ENCODE data around the gene PTPRF. TPM values are rescaled to one million over a fixed set of nuclear protein-coding genes. Genes with fewer than 3 reads are reported as not detected.

PTPRF gene
- total RNA-seq, 2 donors from 2014 or later, result 203 to 250 TPM

- DNase-seq, result no peak
- WGBS, 2 experiments (ENCODE audit: insufficient coverage in 1 of 2, insufficient read length in 1 of 2), result 92 to 94% methylated on average over 9 to 10 of the region's 10 CpGs
Measured at GRCh38 chr1:43671626-43672330, 141.1 kb downstream of the PTPRF start.

DNA sequence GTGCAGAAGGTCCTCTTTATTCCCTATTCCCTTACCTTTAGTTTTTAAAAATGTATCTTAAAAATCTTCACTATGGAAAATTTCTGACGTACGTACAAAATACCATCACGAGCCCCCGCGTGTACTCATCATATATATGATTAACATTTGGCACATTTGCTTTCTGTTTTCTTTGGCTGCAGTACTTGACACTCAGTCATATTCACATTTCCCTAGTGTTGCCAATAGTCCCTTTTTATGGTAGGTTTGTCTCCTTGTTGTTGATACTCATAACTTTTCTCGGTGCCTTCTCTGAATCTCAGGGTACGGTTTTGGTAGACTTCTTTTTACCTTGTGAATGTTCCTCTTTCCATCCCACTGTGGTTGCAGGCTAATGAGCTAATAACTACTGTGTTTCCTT lies 142.6 kb downstream of the PTPRF start:
- no peaks in the 10 kb centered on the region for H3K4me1 ChIP-seq (ENCODE audit: control insufficient read depth, insufficient read depth, low read length)
- no peak for DNase-seq
- no peak for TF ChIP-seq CTCF (conservative IDR thresholded peaks at IDR 0.05)
- H3K9me3 ChIP-seq (ENCODE audit: control insufficient read depth, low read length), result no peaks in the 10 kb centered on the region
- H3K4me1 Mint-ChIP-seq, result no peaks in the 10 kb centered on the region
- peaks cover 78% of the 10 kb centered on the region for H3K36me3 Mint-ChIP-seq (ENCODE audit: low read depth)
- H3K27ac Mint-ChIP-seq, result no peak overlapping the region
- 96 to 97% methylated on average over 5 to 7 of the region's 7 CpGs for WGBS, 2 experiments (ENCODE audit: insufficient coverage in 1 of 2, insufficient read length in 1 of 2)
- no peak overlapping the region for H3K4me3 ChIP-seq (ENCODE audit: low read length)
- no peaks in the 10 kb centered on the region for H3K9me3 Mint-ChIP-seq
- no peaks in the 10 kb centered on the region for H3K27me3 Mint-ChIP-seq (ENCODE audit: insufficient read depth)
- no peaks in the 10 kb centered on the region for H3K27me3 ChIP-seq (ENCODE audit: control insufficient read depth, insufficient read depth, low read length, poor library complexity, severe bottlenecking)
- no peak overlapping the region for H3K27ac ChIP-seq (ENCODE audit: low read depth, low read length)
- peaks cover 83% of the 10 kb centered on the region for H3K36me3 ChIP-seq (ENCODE audit: control insufficient read depth, insufficient read depth, low read length)
- no peak overlapping the region for H3K4me3 Mint-ChIP-seq
- H3K9ac ChIP-seq (ENCODE audit: extremely low read depth, low read length, poor library complexity, severe bottlenecking), result no peak overlapping the region

More at GRCh38 chr1:43671626-43672330, 141.1 kb downstream of the PTPRF start:
- Histone ChIP-seq H3K9me3 (ENCODE audit: control insufficient read depth, low read length) (no peaks in the 10 kb centered on the region), H3K9ac (ENCODE audit: extremely low read depth, low read length, poor library complexity, severe bottlenecking) (no peak overlapping the region), H3K36me3 (ENCODE audit: control insufficient read depth, insufficient read depth, low read length) (peaks cover 84% of the 10 kb centered on the region), H3K27ac (ENCODE audit: low read depth, low read length) (no peak overlapping the region), H3K4me1 (ENCODE audit: control insufficient read depth, insufficient read depth, low read length) (no peaks in the 10 kb centered on the region), H3K4me3 (ENCODE audit: low read length) (no peak overlapping the region), H3K27me3 (ENCODE audit: control insufficient read depth, insufficient read depth, low read length, poor library complexity, severe bottlenecking) (no peaks in the 10 kb centered on the region)
- H3K4me1 Mint-ChIP-seq, result no peaks in the 10 kb centered on the region
- no peaks in the 10 kb centered on the region for H3K27me3 Mint-ChIP-seq (ENCODE audit: insufficient read depth)
- no peak overlapping the region for H3K4me3 Mint-ChIP-seq
- H3K9me3 Mint-ChIP-seq, result no peaks in the 10 kb centered on the region
- H3K36me3 Mint-ChIP-seq (ENCODE audit: low read depth), result peaks cover 81% of the 10 kb centered on the region
- no peak for TF ChIP-seq CTCF (conservative IDR thresholded peaks at IDR 0.05)
- peak overlapping the region; percentile 31 for H3K27ac Mint-ChIP-seq

Other genes starting within 250 kb of the PTPRF start
- gene C1orf210, start 245.3 kb upstream of the PTPRF start, total RNA-seq, result 10 to 100 TPM in 1 of 2 donors, 1 to 10 TPM in 1; 9.7 to 17.9 TPM
- gene TIE1, start 229.9 kb upstream of the PTPRF start, total RNA-seq, result under 1 TPM; 0.40 to 0.99 TPM
- gene MPL, start 193.1 kb upstream of the PTPRF start, total RNA-seq, result 1 to 10 TPM in 1 of 2 donors, under 1 TPM in 1; 0.64 to 1.2 TPM
- gene CDC20, start 171.9 kb upstream of the PTPRF start, total RNA-seq, result 100 to 1,000 TPM; 126 to 149 TPM
- 10 to 100 TPM; 24.4 to 28.3 TPM for gene ELOVL1, start 162.9 kb upstream of the PTPRF start, total RNA-seq
- gene MED8, start 141.1 kb upstream of the PTPRF start, total RNA-seq, result 10 to 100 TPM; 16.1 to 18.8 TPM
- gene SZT2, start 141.0 kb upstream of the PTPRF start, total RNA-seq, result 10 to 100 TPM; 55.6 to 59.7 TPM
- gene HYI, start 77.0 kb upstream of the PTPRF start, total RNA-seq, result 10 to 100 TPM; 34.4 to 34.8 TPM
- 10 to 100 TPM; 54.7 to 74.4 TPM for gene KDM4A, start 119.3 kb downstream of the PTPRF start, total RNA-seq
- 10 to 100 TPM; 15.5 to 15.9 TPM for gene ST3GAL3, start 176.7 kb downstream of the PTPRF start, total RNA-seq